HG02870 (cell line): Measurements from ENCODE around the gene CRYBB1.

Source experiments
- ATAC-seq: cut with Tn5 transposase; IDR thresholded peaks from one replicate; pipeline ENCODE4 v1.9.1; 2021; ENCODE audit warnings: mild to moderate bottlenecking, moderate library complexity; ENCODE audit not compliant: unreplicated experiment

Gene CRYBB1

DNA sequence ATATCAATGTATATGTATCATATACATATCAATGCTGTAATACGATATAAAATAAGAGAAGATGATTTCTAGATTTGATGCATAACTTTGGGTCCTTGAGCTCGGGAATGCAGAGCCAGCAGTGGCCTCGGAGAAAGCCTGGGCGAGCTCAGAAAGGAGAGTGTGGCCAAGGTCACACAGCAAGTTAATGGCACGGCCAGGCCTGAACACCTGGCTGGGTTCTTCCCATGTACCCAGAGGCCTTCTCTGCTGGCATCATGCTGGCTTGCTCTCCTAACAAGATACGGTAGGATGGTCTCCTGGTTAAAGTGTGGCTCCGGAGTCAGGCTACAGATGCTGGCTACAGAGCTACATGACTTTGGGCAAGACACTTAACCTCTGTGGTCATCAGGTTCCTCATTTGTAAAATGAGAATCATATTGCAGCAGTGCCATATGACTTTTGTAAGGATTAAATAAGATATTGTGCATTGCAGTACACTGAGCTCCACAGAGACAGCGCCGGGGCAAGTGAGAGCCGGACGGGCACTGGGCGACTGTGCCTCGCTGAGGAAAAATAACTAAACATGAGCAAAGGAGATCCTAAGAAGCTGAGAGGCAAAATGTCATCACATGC is 57.8 kb downstream of the CRYBB1 start:
- no peak for ATAC-seq

DNA sequence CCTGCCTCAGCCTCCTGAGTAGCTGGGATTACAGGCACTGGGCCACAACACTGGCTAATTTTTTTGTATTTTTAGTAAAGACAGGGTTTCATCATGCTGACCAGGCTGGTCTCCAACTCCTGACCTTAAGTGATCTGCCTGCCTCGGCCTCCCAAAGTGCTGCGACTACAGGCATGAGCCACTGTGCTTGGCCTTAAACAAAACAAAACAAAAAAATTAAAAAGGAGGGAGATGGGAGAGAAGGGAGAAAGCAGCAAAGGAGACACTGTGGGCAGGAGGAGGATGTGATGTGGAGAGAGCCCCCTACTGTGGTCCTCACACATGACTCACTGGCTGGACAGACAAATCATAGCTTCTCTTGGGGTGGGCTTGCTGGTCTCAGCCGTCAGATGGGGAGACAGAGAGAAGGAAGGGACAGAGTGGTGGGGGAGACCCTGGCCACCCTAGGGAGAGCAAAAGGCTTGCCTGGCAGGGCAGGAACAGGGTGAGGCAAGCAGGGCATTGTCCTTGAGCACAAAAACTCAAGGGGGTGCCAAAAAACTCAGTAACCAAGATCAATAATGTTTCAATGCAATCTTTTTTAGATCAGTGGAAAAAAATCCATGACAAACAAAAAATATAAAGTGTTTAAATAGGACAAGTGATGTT is 59.5 kb downstream of the CRYBB1 start:
- no peak for ATAC-seq

DNA sequence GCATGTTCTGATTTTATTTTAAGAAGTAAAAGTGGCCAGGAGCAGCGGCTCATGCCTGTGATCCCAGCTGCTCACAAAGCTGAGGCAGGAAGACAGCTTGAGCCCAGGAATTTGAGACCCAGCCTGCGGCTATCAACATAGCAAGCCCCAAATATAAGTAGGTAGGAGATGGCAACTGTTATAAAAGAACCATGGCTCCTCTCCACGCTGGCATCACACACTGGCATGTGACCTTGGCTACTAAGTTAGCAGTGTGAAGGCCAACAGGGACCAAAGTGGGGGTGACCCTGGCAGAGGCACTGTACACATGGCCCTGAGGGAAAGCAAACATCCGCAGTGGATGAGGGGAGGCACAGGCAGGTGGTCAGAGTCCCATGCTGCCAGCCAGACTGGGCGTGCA is 60.9 kb downstream of the CRYBB1 start:
- ATAC-seq = no peak

DNA sequence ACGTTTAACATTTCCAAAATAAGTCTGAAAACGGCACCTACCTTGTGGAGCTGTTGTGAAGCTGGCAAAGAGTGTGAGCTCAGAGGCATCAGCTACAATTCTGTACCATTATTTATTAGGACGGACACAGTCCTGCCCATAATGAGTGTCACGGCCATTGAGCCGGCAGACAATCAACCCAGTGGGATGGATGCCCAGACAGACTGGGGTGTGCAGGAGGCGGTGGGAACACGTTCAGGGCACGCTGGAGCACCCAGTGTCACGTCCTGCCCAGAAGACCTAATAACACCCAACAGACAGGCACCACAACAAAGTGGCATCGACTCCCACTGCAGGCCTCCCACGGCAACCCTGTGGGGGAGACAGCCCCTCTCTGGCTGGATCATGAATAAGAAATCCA is 62.3 kb downstream of the CRYBB1 start:
- no peak for ATAC-seq

DNA sequence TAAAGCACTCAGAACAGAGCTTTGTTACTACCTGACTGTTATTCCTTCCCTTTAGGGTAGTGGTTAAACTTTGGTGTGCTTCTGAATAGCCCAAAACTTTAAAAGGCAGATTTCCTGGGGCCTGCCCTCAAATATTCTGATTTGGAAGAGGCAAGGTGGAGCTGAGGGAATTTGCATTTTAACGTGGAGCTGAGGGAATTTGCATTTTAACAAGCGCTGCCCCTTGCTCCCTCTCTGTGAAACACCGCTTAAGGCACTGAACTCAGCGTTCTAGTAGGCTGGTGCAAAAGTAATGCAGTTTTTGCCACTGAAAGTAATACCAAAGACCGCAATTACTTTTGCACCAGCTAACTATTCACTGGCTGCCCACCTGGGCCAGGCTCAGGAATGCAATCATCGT is 62.9 kb downstream of the CRYBB1 start:
- no peak for ATAC-seq

DNA sequence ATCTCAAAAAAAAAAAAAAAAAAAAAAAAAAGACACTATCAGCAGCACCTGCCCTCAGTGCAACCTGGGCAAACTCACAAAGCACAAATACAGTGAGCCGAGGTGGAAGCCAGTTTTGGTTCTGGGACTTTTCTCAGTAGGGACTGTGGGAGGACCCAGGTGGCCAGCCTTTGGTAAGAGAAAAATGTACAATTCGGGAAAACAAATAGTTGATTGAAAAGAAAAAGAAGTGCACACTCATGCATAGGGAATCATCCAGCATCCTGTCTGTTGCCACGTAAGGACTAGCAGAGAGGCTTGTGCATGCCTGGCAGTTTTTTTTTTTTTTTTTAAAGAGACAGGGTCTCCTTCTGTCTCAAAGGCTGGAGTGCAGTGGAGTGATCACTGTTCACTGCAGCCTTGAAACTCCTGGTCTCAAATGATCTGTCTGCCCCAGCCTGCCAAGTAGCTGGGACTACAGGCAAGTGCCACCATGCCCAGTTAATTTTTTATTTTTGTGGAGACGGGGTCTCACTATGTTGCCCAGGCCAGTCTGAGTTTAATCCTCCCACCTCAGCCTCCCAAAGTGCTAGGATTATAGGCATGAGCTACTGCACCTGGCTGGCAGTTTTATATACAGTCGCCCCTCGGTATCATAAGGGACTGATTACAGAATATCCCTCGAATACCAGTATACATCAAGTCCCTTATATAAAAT is 64.6 kb downstream of the CRYBB1 start:
- ATAC-seq = no peak

DNA sequence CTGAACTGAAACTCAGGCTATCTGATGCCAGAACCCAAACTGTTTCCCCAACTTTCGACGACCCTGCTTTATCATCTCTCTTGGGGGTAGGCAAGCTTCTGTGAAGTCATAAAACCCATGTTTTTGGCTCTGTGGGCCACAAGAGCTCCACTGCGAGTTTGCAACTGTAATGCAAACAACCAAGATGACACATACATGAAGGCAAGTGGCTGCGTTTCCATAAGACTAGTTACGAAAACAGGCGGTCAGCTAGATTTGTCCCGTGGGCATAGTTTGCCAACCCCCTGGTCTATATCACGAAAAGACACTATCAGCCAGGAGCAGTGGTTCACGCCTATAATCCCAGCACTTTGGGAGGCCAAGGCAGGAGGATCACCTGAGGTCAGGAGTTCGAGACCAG is 65.4 kb downstream of the CRYBB1 start:
- no peak for ATAC-seq

DNA sequence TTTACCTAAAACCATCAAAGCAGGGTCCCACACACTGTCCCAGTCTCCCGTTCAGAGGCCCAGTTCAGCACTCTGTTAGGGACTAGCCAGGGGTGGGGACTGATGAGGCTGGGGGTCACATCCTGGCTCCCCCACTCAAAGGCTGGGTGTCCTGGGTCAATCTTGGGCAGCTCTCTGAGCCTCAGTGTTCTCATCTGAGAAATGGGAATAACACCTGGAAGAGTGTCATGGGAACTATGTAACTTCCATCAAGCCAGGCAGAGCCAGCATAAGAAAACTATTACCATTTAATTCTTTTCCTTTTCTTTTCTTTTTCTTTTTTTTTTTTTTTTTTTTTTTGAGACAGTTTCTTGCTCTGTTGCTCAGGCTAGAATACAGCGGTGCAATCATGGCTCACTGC is 66.3 kb downstream of the CRYBB1 start:
- no peak for ATAC-seq

DNA sequence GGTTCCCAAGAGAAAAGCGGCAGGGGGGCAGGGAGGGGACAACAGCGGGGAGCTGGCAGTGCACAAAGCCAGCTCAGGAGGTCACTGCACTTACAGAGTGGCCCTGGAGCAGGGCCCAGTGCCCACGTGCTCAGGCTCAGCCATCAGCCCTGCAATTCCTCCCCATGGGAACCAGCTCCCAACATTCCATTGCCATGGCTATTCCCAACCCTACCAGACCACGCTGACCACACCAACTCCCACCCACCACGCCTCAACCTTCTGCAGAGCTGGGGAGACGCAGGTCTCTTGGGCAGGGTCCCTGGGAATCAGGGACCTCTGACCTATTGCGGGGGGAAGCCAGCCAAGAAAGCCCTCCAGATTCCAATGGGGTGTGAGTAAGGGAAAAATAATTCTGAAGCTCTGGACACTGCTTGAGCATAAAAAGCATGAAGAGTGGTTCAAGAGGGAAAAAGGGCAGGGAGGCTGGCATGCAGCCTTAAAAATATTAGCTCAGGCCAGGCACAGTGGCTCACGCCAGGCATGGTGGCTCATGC is 67.3 kb downstream of the CRYBB1 start:
- no peak for ATAC-seq

DNA sequence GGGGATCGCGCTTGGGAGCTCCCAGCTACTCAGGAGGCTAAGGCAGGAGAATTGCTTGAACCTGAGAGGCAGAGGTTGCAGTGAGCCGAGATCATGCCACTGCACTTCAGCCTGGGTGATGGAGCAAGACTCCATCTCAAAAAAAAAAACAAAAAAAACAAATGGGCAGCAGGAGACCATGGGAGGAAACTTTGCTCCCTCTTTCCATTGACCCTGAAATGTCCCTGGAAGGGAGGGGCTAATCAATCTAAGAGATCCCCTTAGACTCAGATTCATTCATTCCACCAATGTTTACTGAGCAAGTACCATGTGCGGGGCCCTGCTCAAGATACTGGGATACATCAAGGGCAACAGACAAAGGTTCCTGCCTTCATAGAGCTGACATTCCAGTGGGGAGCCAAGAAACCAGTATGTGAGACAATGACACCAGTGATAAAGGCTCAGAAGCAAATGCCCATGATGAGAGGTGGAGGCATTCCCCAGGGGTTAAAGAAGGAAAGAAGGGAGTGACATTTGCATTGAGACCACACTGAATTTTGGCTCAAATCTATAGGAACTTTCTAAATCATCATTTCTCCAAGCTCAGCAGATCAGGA is 67.8 kb downstream of the CRYBB1 start:
- ATAC-seq = no peak
